HG03064 (cell line): ENCODE results near the gene CNOT10.
"Not testable (repeated sequence)": the region's sequence is repeated elsewhere in the genome, so short reads cannot be mapped to it uniquely, and the experiment has no call there.

ENCODE experiments used
- ATAC-seq: cut with Tn5 transposase; IDR thresholded peaks from one replicate; pipeline ENCODE4 v1.9.1; 2021; ENCODE audit warnings: low read depth; ENCODE audit not compliant: unreplicated experiment

Gene CNOT10

GRCh38 chr3:32686713-32687112 is 1.7 kb downstream of the CNOT10 start:
- no peak for ATAC-seq

- no peak for ATAC-seq
These were observed 6.9 kb downstream of the CNOT10 start for GRCh38 chr3:32691847-32692246.

- ATAC-seq, result no peak
These were observed 11.5 kb downstream of the CNOT10 start for GRCh38 chr3:32696523-32696922.

- no peak for ATAC-seq
These were observed 13.5 kb downstream of the CNOT10 start for GRCh38 chr3:32698506-32698905.

- ATAC-seq, result no peak
These were observed 14.4 kb downstream of the CNOT10 start for GRCh38 chr3:32699429-32699828.

GRCh38 chr3:32700244-32700643 is 15.3 kb downstream of the CNOT10 start:
- ATAC-seq, result no peak

GRCh38 chr3:32703491-32703972 is 18.5 kb downstream of the CNOT10 start:
- ATAC-seq, result no peak

- ATAC-seq, result no peak
These were observed 20.2 kb downstream of the CNOT10 start for GRCh38 chr3:32705232-32705631.

- ATAC-seq, result no peak
These were observed 21.5 kb downstream of the CNOT10 start for GRCh38 chr3:32706348-32707025.

- no peak for ATAC-seq
These were observed 22.0 kb downstream of the CNOT10 start for GRCh38 chr3:32707026-32707370.

GRCh38 chr3:32708672-32709283 is 23.8 kb downstream of the CNOT10 start:
- ATAC-seq, result no peak

GRCh38 chr3:32709346-32709745 is 24.4 kb downstream of the CNOT10 start:
- ATAC-seq, result no peak

- ATAC-seq, result no peak
These were observed 27.6 kb downstream of the CNOT10 start for GRCh38 chr3:32712506-32713055.

- no peak for ATAC-seq
These were observed 28.2 kb downstream of the CNOT10 start for GRCh38 chr3:32713181-32713580.

- no peak for ATAC-seq
These were observed 34.3 kb downstream of the CNOT10 start for GRCh38 chr3:32719335-32719734.

GRCh38 chr3:32719931-32720330 is 34.9 kb downstream of the CNOT10 start:
- no peak for ATAC-seq

- ATAC-seq, result no peak
These were observed 40.7 kb downstream of the CNOT10 start for GRCh38 chr3:32725721-32726120.

- ATAC-seq, result no peak
These were observed 48.7 kb downstream of the CNOT10 start for GRCh38 chr3:32733631-32734229.

- ATAC-seq, result no peak
These were observed 49.8 kb downstream of the CNOT10 start for GRCh38 chr3:32734756-32735155.

- not testable (repeated sequence) for ATAC-seq
These were observed 58.5 kb downstream of the CNOT10 start for GRCh38 chr3:32743470-32743869.

GRCh38 chr3:32743934-32744333 is 58.9 kb downstream of the CNOT10 start:
- ATAC-seq, result no peak

- ATAC-seq, result no peak
These were observed 66.4 kb downstream of the CNOT10 start for GRCh38 chr3:32751377-32751776.
